DND-41 (cell line): ENCODE data around the gene ARHGEF4.

Source experiments
- EZH2 ChIP-seq: IDR thresholded peaks from 3 replicates; pipeline ENCODE4 v1.6.1; 2012; ENCODE audit warnings: borderline replicate concordance, low read depth, mild to moderate bottlenecking, moderate library complexity, low read length, inconsistent platforms; ENCODE audit not compliant: severe bottlenecking
- TF ChIP-seq, protein P1 (sequence below): IDR thresholded peaks from 2 replicates; pipeline ENCODE4 v1.5.1; 2012; ENCODE audit warnings: borderline replicate concordance, low read length, moderate library complexity, mild to moderate bottlenecking; ENCODE audit not compliant: poor library complexity, severe bottlenecking; ENCODE audit errors: extremely low read depth

DNA sequence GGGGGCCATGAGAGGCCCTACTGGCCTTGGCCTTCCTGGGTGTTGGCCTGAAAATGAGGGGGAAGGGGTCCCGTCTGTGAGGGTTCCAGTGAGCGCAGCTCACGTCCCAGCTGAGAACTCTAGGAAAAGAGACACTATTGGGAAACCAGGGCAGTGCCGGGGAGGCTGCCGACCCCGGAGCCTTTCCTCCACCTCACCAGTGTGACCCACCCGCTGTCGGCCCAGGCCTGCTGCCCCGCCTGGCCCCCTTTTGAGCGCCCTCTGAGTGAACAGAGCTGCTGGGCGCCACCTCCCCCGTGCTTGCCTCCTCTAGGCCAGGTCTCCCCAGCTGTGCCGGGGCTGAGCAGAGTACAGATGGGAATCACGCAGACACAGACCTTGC is 17.5 kb upstream of the ARHGEF4 start:
- TF ChIP-seq, protein P1, sequence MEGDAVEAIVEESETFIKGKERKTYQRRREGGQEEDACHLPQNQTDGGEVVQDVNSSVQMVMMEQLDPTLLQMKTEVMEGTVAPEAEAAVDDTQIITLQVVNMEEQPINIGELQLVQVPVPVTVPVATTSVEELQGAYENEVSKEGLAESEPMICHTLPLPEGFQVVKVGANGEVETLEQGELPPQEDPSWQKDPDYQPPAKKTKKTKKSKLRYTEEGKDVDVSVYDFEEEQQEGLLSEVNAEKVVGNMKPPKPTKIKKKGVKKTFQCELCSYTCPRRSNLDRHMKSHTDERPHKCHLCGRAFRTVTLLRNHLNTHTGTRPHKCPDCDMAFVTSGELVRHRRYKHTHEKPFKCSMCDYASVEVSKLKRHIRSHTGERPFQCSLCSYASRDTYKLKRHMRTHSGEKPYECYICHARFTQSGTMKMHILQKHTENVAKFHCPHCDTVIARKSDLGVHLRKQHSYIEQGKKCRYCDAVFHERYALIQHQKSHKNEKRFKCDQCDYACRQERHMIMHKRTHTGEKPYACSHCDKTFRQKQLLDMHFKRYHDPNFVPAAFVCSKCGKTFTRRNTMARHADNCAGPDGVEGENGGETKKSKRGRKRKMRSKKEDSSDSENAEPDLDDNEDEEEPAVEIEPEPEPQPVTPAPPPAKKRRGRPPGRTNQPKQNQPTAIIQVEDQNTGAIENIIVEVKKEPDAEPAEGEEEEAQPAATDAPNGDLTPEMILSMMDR: no peak
- TF ChIP-seq EZH2: no peak
